LHCN-M2 (cell line): Measurements from ENCODE around the gene SEPTIN12. TPM values are rescaled to one million over a fixed set of nuclear protein-coding genes. Genes with fewer than 3 reads are reported as not detected.
"Not testable (repeated sequence)": the region's sequence is repeated elsewhere in the genome, so short reads cannot be mapped to it uniquely, and the experiment has no call there.

ENCODE experiments used
- DNase-seq: peaks from one replicate; pipeline ENCODE4 v3.0.0-alpha.2; 2012; ENCODE audit warnings: low read depth
- total RNA-seq: library from RNA; depleted of rRNA; stranded (reverse); fragments of >200 nt; gene quantifications from 2 replicates; pipeline ENCODE4 v1.2.3, GENCODE V29; 2014

SEPTIN12 gene
- total RNA-seq, 1 experiment from 2014 or later: not detected

DNA sequence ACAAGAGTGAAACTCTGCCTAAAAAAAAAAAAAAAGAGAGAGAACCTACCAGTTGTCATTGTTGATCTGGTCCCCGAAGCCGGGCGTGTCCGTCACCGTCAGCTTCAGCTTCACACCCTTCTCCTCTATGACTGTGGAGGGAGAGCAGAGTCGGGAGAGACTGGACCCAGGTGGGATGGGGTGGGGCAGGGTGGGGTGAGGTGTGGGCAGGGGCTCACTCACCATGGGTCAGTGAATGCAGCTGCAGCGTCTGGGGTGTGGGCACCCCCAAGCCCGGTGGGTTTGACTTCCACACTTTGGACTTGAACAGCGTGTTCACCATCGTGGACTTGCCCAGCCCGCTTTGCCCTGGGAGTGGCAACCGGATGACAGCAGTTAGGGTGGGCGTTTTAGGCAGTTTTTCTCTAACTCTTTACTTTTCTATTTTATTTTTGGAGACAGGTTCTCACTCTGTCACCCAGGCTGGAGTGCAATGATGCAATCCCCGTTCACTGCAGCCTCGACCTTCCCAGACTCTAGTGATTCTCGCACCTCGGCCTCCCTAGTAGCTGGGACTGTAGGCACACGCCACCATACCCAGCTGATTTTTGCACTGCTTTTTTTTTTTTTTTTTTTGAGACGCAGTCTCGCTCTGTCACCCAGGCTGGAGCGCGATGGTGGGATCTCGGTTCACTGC lies 2.2 kb downstream of the SEPTIN12 start:
- DNase-seq: no peak

DNA sequence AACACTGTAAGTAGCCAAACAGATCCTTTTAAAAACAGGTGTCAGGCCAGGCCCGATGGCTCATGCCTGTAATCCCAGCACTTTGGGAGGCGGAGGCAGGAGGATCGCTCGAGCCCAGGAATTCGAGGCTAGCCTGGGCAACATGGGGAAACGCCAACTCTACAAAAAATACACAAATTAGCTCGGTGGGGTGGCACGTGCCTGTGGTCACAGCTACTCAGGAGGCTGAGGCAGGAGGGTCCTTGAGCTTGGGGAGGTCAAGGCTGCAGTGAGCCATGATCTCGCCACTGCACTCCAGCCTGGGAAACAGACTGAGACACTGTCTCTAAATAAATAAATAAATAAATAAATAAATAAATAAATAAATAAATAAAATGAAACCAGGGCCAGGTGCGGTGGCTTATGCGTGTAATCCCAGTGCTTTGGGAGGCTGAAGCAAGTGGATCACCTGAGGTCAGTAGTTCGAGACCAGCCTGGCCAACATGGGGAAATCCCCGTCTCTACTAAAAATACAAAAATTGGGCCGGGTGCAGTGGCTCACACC lies 3.6 kb downstream of the SEPTIN12 start:
- DNase-seq: not testable (repeated sequence)

DNA sequence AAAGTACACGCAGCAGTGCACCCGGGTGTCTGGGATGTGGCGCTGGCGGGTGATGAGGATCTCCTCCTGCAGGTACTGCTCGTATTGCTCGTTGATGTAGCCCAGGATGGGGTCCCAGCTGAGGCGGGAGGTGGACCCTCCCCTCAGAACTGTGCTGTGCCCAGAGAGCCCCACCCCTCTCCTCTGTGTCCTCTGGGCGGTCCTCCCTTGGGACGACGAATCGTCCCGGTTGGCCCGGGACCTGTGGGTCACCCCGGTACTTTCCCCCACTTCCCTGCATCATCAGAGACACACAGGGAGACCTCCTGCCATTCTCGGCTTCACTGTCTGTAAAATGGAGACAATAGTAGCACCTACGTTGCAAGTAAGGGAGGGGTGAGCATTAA lies 4.2 kb downstream of the SEPTIN12 start:
- DNase-seq: no peak

DNA sequence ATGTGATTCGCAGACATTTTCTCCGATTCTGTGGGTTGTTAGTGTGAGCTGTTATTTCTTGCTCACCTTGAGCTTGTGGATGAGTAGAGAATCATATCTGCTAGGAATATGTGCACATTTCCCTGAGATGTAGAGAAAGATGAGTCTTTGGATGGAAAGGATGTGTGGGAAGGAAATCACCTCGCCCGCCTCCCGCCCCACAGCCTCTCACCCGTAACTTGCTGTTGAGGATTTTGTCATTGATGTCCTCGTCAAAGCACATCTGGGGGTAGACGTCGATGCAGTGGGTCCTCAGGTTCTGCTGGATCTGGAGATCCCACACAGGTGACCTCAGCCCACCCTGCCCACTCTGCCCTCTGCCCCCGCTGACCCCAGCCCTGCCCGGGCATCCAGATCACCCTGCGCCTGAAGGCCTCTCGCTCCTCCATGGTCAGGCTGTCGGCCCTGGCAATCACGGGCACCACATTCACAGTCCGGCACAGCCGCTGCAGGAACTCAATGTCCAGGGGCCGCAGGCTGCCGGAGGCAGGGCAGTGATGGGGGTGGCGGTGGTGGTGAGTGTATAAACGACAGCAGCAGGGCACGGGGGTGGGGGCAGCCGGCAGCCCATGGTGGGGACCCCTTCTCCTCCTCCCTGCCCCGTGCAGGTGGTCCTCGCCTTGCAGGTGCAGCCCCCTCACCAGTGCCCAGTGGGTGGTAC lies 4.7 kb downstream of the SEPTIN12 start:
- DNase-seq: no peak

DNA sequence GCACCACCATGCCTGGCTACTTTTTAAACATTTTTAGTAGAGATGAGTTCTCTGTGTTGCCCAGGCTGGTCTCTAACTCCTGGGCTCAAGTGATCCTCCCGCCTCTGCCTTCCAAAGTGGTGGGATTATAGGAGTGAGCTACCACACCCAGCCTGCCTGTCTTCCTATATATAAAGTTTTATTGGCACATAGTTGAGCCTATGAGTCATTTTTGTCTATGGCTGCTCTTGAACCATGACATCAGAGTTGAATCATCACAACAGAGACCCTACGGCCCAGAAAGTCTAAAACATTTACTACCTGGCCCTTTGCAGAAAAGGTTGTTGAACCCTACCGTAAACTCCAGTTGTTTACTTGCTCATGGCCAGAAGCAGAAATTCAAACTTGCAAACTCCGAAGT lies 7.9 kb downstream of the SEPTIN12 start:
- no peak for DNase-seq

DNA sequence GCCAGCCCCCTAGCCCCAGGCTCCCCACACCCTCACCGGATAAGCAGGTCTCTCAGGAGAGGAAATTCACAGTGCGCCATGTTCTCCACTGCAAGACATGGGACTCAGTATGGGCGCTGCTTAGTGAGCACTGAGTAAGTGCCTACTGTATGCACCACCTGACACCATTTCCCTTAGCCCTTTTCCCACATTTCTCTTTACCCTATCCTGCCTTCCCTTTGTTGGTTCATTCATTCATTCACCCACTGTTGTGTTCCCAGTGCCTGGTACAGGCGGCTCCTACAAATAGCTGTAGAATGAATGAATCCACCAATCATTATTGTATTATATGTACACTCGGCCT lies 10.1 kb downstream of the SEPTIN12 start:
- no peak for DNase-seq

DNA sequence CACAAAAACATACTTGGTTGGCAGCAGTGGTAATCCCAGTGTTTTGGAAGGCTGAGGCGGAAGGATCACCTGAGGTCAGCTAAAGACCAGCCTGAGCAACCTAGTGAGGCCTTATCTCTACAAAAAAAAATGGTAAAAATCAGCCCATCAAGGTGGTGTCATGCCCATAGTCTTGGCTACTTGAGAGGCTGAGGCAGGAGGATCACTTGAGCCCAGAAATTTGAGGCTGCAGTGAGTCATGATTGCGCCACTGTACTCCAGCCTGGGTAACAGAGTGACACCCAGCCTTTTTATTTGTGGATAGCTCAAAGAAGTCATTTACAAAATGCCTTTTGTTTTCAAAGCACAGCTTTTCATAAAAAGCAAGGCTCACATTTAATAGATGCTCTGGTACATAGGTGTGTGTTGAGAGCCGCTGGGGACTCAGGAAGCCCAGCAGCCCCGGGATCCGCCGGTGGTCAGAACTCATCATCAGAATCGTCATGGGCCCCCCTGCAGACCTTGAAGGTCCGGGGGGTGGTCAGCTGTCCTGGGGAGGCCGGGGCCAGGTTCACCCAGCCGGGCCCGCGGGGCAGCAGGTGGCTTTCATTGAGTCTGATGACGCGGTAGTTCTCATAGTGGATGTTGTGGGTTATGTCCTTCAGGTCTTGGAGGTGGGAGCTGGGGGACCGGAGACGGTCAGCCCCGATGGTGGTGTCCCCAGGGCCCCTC lies 10.7 kb downstream of the SEPTIN12 start:
- no peak for DNase-seq

DNA sequence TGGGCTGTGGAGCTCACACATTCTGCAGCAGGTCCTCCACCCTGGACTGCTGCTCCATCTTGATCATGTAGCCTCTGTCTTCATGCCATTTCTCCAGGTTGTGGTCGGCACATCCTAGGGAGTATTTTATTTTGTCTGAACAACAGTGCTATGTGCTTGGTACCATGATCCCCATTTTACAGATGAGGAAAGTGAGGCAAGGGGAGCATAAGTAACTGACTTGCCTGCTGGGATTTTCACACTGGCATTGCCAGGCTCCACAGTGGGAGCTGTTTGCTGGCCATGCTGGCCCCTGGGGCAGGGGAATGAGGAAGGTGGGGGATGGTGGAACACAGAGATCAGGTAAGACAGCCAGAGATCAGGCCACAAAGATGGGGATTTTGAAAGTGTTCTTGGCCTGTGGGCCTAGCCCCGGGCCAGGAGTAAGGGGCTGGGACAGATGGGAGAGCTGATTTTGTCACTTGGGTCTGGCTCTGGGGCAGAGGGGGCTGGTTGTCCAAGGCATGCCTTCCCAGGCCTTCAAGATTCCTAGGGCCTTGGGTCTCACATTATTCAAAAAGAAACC lies 11.9 kb downstream of the SEPTIN12 start:
- DNase-seq: no peak

DNA sequence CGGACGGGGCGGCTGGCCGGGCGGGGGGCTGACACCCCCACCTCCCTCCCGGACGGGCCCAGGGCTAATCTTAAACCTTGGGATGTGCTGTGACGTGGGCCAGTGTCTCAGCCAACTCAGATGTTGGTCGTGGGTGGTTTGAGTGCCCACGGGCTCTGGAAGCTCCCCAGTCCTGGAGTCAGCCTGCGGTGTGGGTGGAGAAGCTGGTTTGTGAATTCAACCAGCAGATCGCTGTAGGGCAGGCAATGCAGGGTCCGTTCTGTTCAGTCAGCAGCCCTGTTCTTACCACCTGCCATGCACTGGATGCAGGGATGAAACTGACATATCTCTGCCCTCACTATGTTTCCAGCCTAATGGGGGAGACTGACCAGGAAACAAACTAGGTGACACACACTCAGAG lies 13.1 kb downstream of the SEPTIN12 start:
- no peak for DNase-seq

DNA sequence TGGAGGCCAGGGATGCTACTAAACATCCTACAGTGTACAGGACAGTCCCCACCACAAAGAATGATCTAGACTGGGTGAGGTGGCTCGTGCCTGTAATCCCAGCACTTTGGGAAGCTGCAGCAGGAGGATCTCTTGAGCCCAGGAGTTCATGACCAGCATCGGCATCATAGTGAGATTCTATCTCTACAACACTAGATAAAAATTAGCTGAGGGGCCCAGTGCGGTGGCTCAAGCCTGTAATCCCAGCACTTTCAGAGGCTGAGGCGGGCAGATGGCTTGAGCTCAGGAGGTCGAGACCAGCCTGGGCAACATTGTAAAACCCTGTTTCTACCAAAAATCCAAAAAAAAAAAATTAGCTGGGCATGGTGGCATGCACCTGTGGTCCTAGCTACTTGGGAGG lies 15.8 kb downstream of the SEPTIN12 start:
- DNase-seq: no peak

DNA sequence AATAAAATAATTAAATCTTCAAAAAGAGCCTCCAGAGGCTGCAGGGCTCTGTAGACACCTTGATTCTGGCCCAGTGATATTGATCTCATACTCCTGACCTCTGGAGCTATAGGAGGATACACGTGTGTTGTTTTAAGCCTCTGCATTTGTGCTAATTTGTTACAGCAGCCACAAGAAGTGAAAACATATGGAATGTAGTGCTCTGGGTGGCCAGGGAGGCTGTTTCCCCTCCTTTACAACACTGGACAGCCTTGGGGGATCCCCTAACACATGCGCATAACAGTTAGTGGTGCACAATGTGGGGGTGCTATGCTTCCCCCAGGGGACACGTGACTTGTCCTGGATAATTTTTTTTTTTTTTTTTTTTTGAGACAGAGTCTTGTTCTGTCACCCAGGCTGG lies 16.5 kb downstream of the SEPTIN12 start:
- DNase-seq: no peak

DNA sequence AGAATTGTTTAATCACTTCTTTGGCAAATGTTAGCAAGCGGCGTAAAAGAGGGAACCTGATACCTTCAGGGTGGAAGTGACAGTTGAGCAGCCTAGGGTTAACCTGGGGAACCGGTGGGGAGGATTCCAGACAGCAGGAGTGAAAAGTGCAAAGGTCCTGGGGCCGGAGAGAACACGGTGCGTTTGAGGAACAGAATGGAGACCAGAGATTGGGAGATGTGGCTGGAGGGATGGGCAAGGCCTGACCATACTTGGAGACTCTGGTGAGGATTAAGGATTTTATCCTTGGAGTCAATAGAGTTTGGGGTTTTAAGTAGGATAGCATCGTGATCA lies 18.9 kb downstream of the SEPTIN12 start:
- DNase-seq: no peak

DNA sequence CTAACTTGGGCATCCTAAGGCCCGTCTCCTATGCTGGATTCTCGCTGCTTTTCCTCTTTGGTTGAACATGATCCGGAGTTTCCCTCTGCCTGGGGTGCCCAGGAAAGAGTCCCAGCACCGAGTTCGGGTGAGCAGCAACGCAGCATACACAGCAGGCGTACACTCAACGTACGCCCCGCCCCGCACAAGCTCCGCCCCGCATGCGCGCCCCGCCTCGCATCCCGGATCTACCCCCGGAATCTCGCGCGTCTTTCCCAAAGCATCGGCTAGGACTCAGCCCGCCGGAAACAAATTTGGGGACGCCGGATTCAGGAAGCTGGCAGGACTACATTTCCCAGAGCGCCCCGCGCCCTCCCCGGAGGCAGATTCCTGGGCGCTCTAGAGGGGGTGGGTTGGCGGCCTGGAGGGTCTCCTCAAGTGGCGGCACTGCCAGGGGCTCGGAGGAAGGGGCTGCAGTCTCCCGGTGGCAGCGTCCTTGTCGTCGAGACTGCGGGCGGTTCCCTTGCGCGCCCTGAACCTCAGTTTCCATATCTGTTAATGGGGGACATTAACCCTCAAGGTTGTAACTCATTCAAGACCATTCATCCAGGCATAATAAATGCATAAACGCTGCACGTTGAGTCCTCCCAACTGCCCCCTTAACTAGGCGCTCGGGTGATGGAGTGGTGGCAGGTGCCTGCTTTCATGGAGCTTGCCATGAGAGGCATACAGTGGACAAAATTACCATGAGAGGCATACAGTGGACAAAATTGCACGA lies 19.4 kb downstream of the SEPTIN12 start:
- peak; percentile 94 for DNase-seq

DNA sequence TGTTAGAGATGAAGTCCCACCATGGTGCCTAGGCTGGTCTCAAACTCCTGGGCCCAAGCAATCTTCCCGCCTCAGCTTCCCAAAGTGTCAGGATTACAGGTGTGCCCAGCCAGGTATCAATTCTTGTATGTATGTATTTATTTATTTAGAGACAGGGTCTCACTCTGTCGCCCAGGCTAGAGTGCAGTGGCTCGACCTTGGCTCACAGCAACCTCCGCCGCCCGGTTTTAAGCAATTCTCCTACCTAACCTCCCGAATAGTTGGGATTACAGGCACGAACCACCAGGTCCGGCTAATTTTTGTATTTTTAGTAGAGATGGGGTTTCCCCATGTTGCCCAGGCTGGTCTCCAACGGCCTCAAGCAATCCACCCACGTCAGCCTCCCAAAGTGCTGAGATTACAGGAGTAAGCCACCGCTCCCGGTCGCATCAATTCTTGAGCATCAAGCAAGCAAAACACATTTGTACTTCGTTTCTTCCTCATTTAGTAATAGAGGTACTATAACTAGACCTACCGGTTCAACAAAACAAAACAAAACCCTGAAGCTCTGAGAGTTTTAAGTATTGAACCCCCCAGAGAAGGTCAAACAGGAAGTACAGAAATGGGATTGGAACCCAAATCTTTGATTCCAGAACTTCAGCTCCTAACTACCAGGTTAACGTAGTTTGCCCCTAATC lies 20.1 kb downstream of the SEPTIN12 start:
- DNase-seq: no peak

DNA sequence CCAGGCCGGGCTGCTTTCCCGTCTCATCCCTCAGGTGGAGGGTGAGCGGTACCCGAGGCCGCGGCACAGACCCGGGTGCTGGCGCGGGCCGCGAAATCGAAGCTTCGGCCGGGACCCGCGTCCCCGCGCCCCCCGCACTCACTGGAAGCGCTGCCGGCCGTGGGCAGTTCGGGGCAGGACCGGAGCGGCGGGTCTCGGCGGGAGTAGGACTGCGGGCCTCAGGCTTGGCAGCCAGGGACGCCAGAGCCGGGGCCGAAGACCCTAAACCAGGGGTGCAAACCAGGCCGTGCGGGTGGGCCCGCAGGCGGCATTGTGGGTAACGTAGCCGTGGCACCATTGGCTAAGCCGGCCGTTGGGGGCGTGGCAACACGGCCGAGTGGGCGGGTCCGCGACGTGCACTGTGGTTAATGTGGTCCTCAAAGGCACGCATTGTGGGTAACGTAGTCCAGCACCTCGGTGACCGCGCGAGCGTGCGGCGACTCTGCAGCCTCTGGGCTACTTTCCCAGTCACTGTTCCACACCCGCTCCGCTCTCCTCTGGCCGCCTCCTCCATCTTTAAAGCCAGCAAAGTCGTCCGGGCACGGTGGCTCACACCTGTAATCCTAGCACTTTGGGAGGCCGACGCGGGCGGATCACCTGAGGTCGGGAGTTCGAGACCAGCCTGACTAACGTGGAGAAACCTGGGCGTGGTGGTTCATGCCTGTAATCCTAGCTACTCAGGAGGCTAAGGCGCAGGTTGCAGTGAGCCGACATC lies 21.1 kb downstream of the SEPTIN12 start, which contains the start of gene ZNF500:
Gene ZNF500 (minus strand): TSS at position 288 of the 754 bp plus-strand sequence. CDS start 1,184 bp downstream, outside the sequence.
- peak; percentile 92 for DNase-seq

DNA sequence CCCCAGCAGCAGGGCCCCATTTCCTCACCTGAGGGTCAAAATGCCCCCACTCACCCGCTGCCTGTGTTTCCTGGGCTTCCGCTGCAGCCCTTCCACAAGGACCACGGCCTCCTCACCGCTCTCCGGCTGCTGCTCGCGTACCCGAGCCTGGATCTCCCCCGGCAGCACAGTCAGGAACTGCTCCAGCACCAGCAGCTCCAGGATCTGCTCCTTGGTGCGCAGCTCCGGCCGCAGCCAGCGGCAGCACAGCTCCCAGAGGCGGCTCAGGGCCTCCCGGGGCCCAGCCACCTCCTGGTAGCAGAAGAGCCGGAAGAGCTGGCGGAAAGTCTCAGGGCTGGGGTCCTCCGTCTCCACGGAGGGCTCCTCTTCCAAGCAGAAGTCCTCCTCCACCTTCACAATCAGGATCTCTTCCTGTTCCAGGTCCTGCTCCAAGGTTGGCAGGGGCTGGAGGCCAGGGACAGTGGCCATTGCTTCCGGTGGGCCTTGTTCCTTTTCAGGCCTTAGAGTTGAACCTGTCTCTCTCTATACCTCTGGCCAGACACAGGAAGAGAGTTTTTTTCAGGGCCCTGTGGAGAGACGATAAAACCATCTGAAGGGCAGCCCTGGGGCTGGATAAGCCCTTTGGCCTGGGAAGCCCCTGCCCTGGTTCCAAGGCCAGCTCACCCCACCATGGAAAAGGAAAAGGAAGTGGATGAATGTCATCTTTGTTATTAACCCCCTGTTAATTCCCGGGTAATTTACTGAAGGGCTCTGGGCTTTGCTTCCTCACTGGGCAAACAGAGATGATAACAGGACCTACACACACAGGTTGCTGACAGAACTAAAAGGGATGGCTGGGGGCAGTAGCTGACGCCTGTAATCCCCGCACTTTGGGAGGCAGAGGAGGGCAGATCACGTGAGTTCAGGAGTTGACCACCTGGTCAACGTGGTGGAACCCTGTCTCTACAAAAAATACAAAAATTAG lies 22.4 kb downstream of the SEPTIN12 start:
- DNase-seq: no peak

DNA sequence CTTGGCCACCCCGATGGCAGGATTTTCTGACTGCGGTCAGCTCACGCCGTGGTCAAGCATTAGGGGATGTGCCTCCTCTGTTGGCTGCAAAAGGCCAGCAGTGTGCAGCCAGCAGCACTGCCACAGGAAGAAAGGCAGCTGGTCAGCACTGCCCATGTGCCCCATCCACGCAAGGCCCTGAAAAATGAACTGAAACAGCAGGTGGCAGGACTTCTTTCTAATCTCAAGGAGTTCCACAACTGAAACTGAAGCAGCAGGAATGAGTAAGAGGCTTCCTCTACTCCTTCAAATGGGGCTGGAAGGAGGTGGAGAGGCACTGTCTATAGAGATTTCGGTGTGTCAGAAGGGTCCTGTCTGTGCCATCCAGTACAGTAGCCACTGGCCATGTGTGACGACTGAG lies 24.4 kb downstream of the SEPTIN12 start:
- no peak for DNase-seq

DNA sequence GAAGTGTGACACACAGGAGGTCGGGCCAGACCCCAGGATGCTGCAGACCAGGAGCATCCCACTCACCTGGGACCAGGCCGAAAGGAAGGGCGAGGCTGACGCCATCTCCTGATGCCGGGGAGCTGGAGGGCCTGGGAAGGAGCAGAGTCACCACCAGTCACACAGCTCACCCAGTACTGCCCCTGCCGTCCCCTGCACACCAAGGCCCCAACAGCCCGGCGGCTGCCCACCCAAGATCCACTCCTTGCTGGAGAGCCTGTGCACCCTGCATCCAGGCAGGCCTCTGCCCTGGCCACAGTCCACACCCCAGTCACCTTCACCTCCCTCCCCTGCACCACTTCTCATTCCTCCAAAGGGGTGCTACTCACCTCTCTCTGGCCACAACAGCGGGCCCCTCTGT lies 25.9 kb downstream of the SEPTIN12 start:
- DNase-seq: no peak
